GM23338 (cell line): ENCODE data around the gene SPI1. TPM values are rescaled to one million over a fixed set of nuclear protein-coding genes. Genes with fewer than 3 reads are reported as not detected.

ENCODE experiments used
- ATAC-seq: fragments of 200-7000 bp; cut with Tn5 transposase; 3 replicates; pipeline ENCODE4 v1.9.1; 2020
- DNase-seq: peaks from one replicate; pipeline ENCODE4 v3.0.0-alpha.2; 2015; ENCODE audit warnings: low spot score
- H2AFZ ChIP-seq: fragments of 200-600 bp; sonication (generic); 2 replicates; pipeline ENCODE4 v1.8.0; 2016; ENCODE audit warnings: antibody characterized with exemption, mild to moderate bottlenecking, moderate library complexity
- H3F3A ChIP-seq: fragments of 200-600 bp; sonication (generic); replicated peaks from 2 replicates; pipeline ENCODE4 v1.8.0; 2017; ENCODE audit warnings: antibody characterized with exemption, mixed run types, low read depth
- H3K27ac ChIP-seq: fragments of 200-600 bp; sonication (generic); 2 replicates; pipeline ENCODE4 v1.6.1; 2016; ENCODE audit warnings: low read depth
- H3K27me3 ChIP-seq: fragments of 200-600 bp; sonication (generic); 2 replicates; pipeline ENCODE4 v1.8.0; 2016; ENCODE audit warnings: mild to moderate bottlenecking, mixed run types, moderate library complexity; ENCODE audit not compliant: insufficient read depth
- H3K36me3 ChIP-seq: fragments of 200-600 bp; sonication (generic); 2 replicates; pipeline ENCODE4 v1.8.0; 2016; ENCODE audit warnings: mild to moderate bottlenecking; ENCODE audit not compliant: insufficient read depth
- H3K4me1 ChIP-seq: fragments of 200-600 bp; sonication (generic); 2 replicates; pipeline ENCODE4 v1.8.0; 2016; ENCODE audit warnings: mild to moderate bottlenecking, moderate library complexity; ENCODE audit not compliant: insufficient read depth
- H3K4me2 ChIP-seq: fragments of 200-600 bp; sonication (generic); 2 replicates; pipeline ENCODE4 v1.7.1; 2017; ENCODE audit warnings: mixed run types
- H3K4me3 ChIP-seq: fragments of 200-600 bp; sonication (generic); 2 replicates; pipeline ENCODE4 v1.6.1; 2016; ENCODE audit warnings: mixed run types
- H3K79me2 ChIP-seq: fragments of 200-600 bp; sonication (generic); replicated peaks from 2 replicates; pipeline ENCODE4 v1.8.0; 2017; ENCODE audit warnings: mild to moderate bottlenecking; ENCODE audit not compliant: insufficient read depth
- H3K9me2 ChIP-seq: fragments of 200-600 bp; sonication (generic); 2 replicates; pipeline ENCODE4 v1.8.0; 2017; ENCODE audit not compliant: insufficient read depth
- H4K20me1 ChIP-seq: fragments of 200-600 bp; sonication (generic); replicated peaks from 2 replicates; pipeline ENCODE4 v1.8.0; 2017; ENCODE audit warnings: mild to moderate bottlenecking; ENCODE audit not compliant: insufficient read depth
- H3K27ac Mint-ChIP-seq: 2 replicates; pipeline ENCODE4 v1.8.0; 2020; ENCODE audit warnings: inconsistent platforms, mild to moderate bottlenecking, moderate library complexity, mixed read lengths
- H3K27me3 Mint-ChIP-seq: 3 replicates; pipeline ENCODE4 v1.8.0; 2022; ENCODE audit warnings: low read depth, mild to moderate bottlenecking, moderate library complexity, mixed read lengths, inconsistent platforms; ENCODE audit not compliant: insufficient read depth, poor library complexity
- H3K36me3 Mint-ChIP-seq: 3 replicates; pipeline ENCODE4 v1.8.0; 2021; ENCODE audit warnings: low read depth, mild to moderate bottlenecking, inconsistent platforms, moderate library complexity, mixed read lengths
- H3K4me1 Mint-ChIP-seq: 3 replicates; pipeline ENCODE4 v1.8.0; 2020; ENCODE audit warnings: mild to moderate bottlenecking, inconsistent platforms, mixed read lengths
- H3K4me3 Mint-ChIP-seq: 3 replicates; pipeline ENCODE4 v1.8.0; 2021; ENCODE audit warnings: moderate library complexity, mild to moderate bottlenecking, inconsistent platforms, mixed read lengths
- H3K9me3 Mint-ChIP-seq: 3 replicates; pipeline ENCODE4 v1.8.0; 2020; ENCODE audit warnings: moderate library complexity, mild to moderate bottlenecking, inconsistent platforms, mixed read lengths
- CREB1 ChIP-seq: fragments of 250-450 bp; sonication (Bioruptor Pico); IDR thresholded peaks from 2 replicates; pipeline ENCODE4 v1.5.0; 2020; ENCODE audit warnings: low read depth, mild to moderate bottlenecking, moderate library complexity
- EZH2 ChIP-seq: fragments of 200-600 bp; sonication (generic); IDR thresholded peaks from one replicate; pipeline ENCODE4 v1.8.0; 2017; ENCODE audit warnings: antibody characterized with exemption, mild to moderate bottlenecking, low read depth; ENCODE audit not compliant: unreplicated experiment
- EZH2phosphoT487 ChIP-seq: fragments of 200-600 bp; sonication (generic); IDR thresholded peaks from one replicate; pipeline ENCODE4 v1.8.1; 2018; ENCODE audit warnings: antibody characterized with exemption; ENCODE audit not compliant: unreplicated experiment
- JUNB ChIP-seq: IDR thresholded peaks from one replicate; pipeline ENCODE4 v1.6.1; 2016; ENCODE audit warnings: antibody characterized with exemption; ENCODE audit not compliant: unreplicated experiment
- NANOG ChIP-seq: IDR thresholded peaks from 2 replicates; pipeline ENCODE4 v1.6.1; 2016; ENCODE audit warnings: antibody characterized with exemption, borderline replicate concordance
- POLR2AphosphoS5 ChIP-seq: IDR thresholded peaks from 2 replicates; pipeline ENCODE4 v1.6.1; 2016; ENCODE audit warnings: antibody characterized with exemption, low read depth
- REST ChIP-seq: IDR thresholded peaks from one replicate; pipeline ENCODE4 v1.6.1; 2018; ENCODE audit warnings: antibody characterized with exemption; ENCODE audit not compliant: unreplicated experiment
- STAT1 ChIP-seq: IDR thresholded peaks from one replicate; pipeline ENCODE4 v1.6.1; 2016; ENCODE audit warnings: antibody characterized with exemption; ENCODE audit not compliant: unreplicated experiment
- ZNF114 ChIP-seq: fragments of 250-450 bp; sonication (Bioruptor Pico); IDR thresholded peaks from 2 replicates; pipeline ENCODE4 v1.5.0; 2020; ENCODE audit warnings: mild to moderate bottlenecking, moderate library complexity
- ZNF331 ChIP-seq: fragments of 250-450 bp; sonication (Bioruptor Pico); IDR thresholded peaks from 2 replicates; pipeline ENCODE4 v1.5.0; 2020; ENCODE audit warnings: low read depth, mild to moderate bottlenecking, moderate library complexity
- polyA plus RNA-seq: library from polyadenylated mRNA; unstranded; fragments of >200 nt; fragmentation: Nextera tagmentation; extraction: Ambion mirVana; gene quantifications from 2 replicates; pipeline ENCODE4 v1.2.1, GENCODE V29; 2016
- total RNA-seq: library from RNA; depleted of rRNA; stranded (reverse); fragments of >200 nt; shearing (Covaris generic); gene quantifications from 2 replicates; pipeline ENCODE4 v1.2.3, GENCODE V29; 2014
- TF ChIP-seq, protein P1 (sequence below): fragments of 250-450 bp; sonication (Bioruptor Pico); IDR thresholded peaks from 2 replicates; pipeline ENCODE4 v1.5.0; 2020; ENCODE audit warnings: mild to moderate bottlenecking, moderate library complexity
- TF ChIP-seq, protein P2 (sequence below): IDR thresholded peaks from 2 replicates; pipeline ENCODE4 v1.6.1; 2016; ENCODE audit warnings: antibody characterized with exemption
- TF ChIP-seq, protein P3 (sequence below), 2 experiments: fragments of 200-600 bp in 1 of 2; sonication (generic) in 1 of 2; conservative IDR thresholded peaks; 2 replicates each; pipeline versions ENCODE4 v1.5.1 to v1.6.1; 2016 to 2017; ENCODE audit warnings: antibody characterized with exemption in 2 of 2, low read depth in 2 of 2, mild to moderate bottlenecking in 2 of 2, moderate library complexity in 1 of 2

The SPI1 gene
- total and polyA plus RNA-seq, 2 experiments from 2014 or later: 0.23 TPM; not detected in 1

GRCh38 chr11:47414685-47415070 lies 36.3 kb upstream of the SPI1 start:
- H3K27ac Mint-ChIP-seq: no peak overlapping the region
- DNase-seq (no peak), ATAC-seq (no peak)
- H4K20me1 ChIP-seq: no peaks in the 10 kb centered on the region; the same call in 1 of the 2 replicates
- H3K4me3 ChIP-seq: no peak overlapping the region
- no peak overlapping the region for H3K4me3 Mint-ChIP-seq
- TF ChIP-seq, protein P1, sequence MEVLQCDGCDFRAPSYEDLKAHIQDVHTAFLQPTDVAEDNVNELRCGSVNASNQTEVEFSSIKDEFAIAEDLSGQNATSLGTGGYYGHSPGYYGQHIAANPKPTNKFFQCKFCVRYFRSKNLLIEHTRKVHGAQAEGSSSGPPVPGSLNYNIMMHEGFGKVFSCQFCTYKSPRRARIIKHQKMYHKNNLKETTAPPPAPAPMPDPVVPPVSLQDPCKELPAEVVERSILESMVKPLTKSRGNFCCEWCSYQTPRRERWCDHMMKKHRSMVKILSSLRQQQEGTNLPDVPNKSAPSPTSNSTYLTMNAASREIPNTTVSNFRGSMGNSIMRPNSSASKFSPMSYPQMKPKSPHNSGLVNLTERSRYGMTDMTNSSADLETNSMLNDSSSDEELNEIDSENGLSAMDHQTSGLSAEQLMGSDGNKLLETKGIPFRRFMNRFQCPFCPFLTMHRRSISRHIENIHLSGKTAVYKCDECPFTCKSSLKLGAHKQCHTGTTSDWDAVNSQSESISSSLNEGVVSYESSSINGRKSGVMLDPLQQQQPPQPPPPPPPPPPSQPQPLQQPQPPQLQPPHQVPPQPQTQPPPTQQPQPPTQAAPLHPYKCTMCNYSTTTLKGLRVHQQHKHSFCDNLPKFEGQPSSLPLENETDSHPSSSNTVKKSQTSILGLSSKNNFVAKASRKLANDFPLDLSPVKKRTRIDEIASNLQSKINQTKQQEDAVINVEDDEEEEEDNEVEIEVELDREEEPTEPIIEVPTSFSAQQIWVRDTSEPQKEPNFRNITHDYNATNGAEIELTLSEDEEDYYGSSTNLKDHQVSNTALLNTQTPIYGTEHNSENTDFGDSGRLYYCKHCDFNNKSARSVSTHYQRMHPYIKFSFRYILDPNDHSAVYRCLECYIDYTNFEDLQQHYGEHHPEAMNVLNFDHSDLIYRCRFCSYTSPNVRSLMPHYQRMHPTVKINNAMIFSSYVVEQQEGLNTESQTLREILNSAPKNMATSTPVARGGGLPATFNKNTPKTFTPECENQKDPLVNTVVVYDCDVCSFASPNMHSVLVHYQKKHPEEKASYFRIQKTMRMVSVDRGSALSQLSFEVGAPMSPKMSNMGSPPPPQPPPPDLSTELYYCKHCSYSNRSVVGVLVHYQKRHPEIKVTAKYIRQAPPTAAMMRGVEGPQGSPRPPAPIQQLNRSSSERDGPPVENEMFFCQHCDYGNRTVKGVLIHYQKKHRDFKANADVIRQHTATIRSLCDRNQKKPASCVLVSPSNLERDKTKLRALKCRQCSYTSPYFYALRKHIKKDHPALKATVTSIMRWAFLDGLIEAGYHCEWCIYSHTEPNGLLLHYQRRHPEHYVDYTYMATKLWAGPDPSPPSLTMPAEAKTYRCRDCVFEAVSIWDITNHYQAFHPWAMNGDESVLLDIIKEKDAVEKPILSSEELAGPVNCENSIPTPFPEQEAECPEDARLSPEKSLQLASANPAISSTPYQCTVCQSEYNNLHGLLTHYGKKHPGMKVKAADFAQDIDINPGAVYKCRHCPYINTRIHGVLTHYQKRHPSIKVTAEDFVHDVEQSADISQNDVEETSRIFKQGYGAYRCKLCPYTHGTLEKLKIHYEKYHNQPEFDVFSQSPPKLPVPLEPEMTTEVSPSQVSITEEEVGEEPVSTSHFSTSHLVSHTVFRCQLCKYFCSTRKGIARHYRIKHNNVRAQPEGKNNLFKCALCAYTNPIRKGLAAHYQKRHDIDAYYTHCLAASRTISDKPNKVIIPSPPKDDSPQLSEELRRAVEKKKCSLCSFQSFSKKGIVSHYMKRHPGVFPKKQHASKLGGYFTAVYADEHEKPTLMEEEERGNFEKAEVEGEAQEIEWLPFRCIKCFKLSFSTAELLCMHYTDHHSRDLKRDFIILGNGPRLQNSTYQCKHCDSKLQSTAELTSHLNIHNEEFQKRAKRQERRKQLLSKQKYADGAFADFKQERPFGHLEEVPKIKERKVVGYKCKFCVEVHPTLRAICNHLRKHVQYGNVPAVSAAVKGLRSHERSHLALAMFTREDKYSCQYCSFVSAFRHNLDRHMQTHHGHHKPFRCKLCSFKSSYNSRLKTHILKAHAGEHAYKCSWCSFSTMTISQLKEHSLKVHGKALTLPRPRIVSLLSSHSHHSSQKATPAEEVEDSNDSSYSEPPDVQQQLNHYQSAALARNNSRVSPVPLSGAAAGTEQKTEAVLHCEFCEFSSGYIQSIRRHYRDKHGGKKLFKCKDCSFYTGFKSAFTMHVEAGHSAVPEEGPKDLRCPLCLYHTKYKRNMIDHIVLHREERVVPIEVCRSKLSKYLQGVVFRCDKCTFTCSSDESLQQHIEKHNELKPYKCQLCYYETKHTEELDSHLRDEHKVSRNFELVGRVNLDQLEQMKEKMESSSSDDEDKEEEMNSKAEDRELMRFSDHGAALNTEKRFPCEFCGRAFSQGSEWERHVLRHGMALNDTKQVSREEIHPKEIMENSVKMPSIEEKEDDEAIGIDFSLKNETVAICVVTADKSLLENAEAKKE (CRISPR knock-in tag): no peak
- TF ChIP-seq NANOG: no peak
- TF ChIP-seq, protein P2, sequence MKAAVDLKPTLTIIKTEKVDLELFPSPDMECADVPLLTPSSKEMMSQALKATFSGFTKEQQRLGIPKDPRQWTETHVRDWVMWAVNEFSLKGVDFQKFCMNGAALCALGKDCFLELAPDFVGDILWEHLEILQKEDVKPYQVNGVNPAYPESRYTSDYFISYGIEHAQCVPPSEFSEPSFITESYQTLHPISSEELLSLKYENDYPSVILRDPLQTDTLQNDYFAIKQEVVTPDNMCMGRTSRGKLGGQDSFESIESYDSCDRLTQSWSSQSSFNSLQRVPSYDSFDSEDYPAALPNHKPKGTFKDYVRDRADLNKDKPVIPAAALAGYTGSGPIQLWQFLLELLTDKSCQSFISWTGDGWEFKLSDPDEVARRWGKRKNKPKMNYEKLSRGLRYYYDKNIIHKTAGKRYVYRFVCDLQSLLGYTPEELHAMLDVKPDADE: no peak
- TF ChIP-seq JUNB: no peak
- no peak for TF ChIP-seq EZH2
- no peak for TF ChIP-seq POLR2AphosphoS5
- TF ChIP-seq CREB1 (CRISPR knock-in tag): no peak
- no peak for TF ChIP-seq REST
- no peak for TF ChIP-seq ZNF114
- no peak for TF ChIP-seq ZNF331 (CRISPR knock-in tag)
- TF ChIP-seq EZH2phosphoT487: no peak
- TF ChIP-seq, protein P3, sequence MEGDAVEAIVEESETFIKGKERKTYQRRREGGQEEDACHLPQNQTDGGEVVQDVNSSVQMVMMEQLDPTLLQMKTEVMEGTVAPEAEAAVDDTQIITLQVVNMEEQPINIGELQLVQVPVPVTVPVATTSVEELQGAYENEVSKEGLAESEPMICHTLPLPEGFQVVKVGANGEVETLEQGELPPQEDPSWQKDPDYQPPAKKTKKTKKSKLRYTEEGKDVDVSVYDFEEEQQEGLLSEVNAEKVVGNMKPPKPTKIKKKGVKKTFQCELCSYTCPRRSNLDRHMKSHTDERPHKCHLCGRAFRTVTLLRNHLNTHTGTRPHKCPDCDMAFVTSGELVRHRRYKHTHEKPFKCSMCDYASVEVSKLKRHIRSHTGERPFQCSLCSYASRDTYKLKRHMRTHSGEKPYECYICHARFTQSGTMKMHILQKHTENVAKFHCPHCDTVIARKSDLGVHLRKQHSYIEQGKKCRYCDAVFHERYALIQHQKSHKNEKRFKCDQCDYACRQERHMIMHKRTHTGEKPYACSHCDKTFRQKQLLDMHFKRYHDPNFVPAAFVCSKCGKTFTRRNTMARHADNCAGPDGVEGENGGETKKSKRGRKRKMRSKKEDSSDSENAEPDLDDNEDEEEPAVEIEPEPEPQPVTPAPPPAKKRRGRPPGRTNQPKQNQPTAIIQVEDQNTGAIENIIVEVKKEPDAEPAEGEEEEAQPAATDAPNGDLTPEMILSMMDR (conservative IDR thresholded peaks at IDR 0.05; ENCODE audit: low read depth in 2 of 2): no peak
- no peak for TF ChIP-seq STAT1
- H3K4me2 ChIP-seq: no peak overlapping the region
- no peaks in the 10 kb centered on the region; the same call in 2 of the 3 replicates for H3K4me1 Mint-ChIP-seq
- no peaks in the 10 kb centered on the region for H3K27me3 ChIP-seq
- no peaks in the 10 kb centered on the region for H3K4me1 ChIP-seq
- peaks cover 32% of the 10 kb centered on the region for H3K36me3 Mint-ChIP-seq
- peaks cover 6% of the 10 kb centered on the region; the same call in 1 of the 2 replicates for H3K36me3 ChIP-seq
- H3K79me2 ChIP-seq: no peaks in the 10 kb centered on the region
- no peak overlapping the region for H2AFZ ChIP-seq
- H3K27me3 Mint-ChIP-seq: peaks cover 15% of the 10 kb centered on the region
- H3F3A ChIP-seq: peaks cover 9% of the 10 kb centered on the region
- H3K27ac ChIP-seq: no peak overlapping the region
- no peaks in the 10 kb centered on the region for H3K9me3 Mint-ChIP-seq
- no peaks in the 10 kb centered on the region for H3K9me2 ChIP-seq
